MV-4-11 (cell line): ENCODE data around the gene ZNF879.
A peak's percentile ranks its signal among the peaks of the same experiment; 100 is the strongest.

Experiments
- DNase-seq: peaks from one replicate; lab custom pipeline; 2025; lab: John Stamatoyannopoulos, UW

Gene ZNF879

DNA sequence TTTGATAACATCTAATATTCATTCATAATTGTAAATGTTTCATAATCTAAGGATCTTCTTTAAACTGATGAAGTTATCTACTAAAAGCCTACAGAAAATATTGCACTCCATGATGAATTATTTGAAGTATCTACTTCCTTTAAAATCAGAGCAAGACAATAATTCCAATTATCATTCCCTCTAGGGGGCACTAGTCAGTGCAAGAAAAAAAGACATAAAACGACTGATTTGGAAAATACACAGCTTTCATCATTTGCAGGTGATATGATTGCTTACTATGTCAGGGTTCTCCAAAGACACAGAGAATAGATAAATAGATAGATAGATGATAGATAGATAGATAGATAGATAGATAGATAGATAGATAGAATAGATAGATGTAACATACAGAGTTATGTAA, 14.9 kb upstream of the ZNF879 start:
- no peak for DNase-seq

GRCh38 chr5:179033004-179033580, 9.5 kb downstream of the ZNF879 start:
- DNase-seq = no peak

- no peak for DNase-seq
Observed at GRCh38 chr5:179044765-179045164, 21.2 kb downstream of the ZNF879 start.

- no peak for DNase-seq
Observed at GRCh38 chr5:179051784-179052183, 28.2 kb downstream of the ZNF879 start.

DNA sequence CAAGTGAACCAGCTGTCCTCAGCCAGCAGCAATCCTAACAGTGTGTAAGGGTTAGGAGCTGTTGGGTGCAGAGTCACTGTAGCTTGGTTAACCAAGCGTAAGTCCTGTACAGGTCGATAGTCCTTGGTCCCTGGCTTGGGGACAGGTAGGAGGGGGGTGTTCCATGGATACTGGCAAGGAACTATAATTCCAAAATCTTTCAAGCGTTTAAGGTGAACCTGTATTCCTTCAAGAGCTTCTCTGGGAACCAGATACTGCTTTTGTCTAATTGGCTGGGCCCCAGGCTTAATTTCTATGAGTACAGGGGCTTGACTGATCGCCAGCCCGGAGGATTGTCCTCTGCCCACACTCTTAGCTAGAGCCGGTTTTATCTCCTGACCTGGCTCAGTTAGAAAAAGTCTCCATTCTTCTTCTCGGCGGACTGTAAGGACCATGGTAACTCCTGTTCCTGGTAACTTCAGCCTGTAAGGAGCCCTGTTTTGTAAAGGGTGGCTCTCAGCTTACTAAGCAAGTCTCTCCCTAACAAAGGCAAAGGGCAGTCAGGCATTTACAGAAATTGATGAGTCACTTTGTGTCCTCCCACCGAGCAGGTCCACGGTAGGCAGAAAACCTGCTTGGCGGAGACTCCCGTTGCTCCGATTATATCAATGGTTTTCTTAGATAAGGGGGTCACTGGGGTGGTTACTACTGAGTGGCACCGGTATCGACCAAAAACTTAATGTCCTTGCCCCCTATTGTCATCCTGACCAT, 30.6 kb downstream of the ZNF879 start:
- DNase-seq = no peak

- no peak for DNase-seq
Observed at GRCh38 chr5:179054876-179055275, 31.3 kb downstream of the ZNF879 start.

DNA sequence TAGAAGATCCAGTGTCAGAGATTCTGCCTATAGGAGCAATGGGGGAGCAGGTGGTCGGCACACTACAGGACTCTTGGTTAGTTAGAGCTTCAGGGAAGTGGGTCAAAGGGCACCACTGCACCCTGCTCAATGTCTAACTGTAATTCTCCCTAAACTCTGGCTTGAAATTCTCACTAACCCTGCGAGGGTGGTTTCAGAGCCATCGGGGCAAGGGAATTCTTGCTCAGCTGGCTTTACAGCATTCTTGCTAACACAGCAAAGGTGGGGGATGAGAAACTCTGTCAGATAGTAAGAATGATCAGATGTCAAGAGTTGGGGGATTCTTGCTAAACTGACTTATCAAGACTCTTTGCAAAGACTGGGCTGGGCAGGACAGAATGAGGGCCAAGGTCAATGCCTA, 31.8 kb downstream of the ZNF879 start:
- DNase-seq = no peak

- no peak for DNase-seq
Observed at GRCh38 chr5:179055841-179056240, 32.2 kb downstream of the ZNF879 start.

DNA sequence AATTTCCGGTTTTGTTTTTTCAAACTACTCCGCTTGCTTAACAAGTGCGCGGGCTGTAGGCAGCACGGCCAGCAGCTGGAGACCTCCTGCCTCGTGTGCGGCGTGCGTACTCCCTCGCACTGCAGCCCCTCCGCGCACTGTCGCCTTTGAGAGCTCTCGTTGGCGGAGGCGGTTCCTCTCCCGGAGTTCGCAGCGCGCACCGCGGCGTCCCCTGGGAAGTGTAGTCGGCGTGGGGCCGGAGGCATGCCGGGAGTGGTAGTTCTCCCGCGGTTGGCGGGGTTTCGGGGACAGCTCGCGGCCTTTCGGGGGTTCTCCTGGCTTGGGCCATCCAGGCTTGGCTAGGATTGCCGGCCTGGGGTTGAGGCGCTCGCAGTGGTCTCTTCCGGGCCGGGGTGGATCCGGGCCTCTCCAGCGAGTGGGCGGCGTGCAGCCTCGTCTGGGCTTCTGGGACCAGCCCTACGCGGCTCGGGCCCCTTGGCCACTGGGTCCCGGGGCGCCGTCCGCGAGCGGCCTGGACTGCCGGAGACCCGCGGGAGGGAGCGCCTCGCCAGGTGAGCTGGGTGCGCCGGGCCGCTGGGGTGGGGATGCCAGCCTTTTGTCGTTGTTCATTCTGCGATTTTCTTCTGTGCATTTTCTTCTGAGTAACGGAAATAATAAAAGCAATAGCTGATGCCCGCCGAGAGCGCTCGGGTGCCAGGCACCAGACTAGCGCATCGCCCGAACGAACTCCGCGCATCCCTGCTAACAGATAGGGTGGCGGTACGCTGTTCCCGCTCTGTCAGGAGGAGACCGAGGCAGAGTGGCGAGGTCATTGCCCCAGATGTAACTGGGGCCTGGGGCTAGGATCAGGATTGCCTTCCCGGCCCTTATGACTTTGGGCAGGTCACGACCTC, 36.8 kb downstream of the ZNF879 start, which contains the start of gene ZNF354C:
Gene ZNF354C, plus strand, starts transcription at position 258 of the 893 bp plus-strand sequence. CDS start 1,696 bp downstream, outside the sequence.
- DNase-seq = peak; percentile 17

DNA sequence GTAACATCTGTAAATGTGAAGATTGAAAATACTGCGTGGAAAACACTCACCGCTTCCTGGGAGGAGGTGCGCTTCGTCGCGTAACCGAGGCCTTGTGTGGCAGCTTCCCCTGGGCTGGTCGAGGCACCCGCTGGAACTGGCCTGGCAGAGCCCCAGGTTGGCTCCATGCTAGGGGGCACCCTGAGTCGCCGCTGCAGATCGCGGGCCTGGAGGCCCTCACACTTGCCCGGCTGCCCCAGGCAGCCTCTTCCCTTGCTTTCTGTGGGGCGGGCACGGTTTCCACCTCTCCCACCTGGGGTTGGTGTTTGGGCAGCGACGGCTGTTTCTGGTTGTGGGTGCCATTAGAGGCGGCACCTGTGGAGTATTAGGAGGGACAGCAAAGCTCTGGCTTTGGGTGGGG, 37.4 kb downstream of the ZNF879 start:
- DNase-seq = no peak

DNA sequence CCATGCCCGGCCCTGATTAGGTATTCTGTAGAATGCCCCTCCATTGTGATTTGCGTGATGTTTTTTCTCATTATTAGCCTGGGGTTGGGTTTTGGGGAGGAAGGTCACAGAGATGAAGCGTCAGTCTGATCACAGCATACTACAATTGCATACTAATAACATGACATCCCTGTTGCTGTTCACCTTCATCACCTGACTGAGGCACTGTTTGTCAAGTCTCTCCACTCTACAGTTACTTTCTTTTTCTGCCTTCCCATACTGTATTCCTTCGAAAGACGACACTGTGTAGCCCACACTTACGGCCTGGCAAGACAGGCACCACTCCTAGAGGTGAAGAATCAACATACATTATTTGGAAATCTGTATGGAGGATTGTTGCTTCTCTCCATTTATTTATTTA, 42.1 kb downstream of the ZNF879 start:
- DNase-seq = no peak

GRCh38 chr5:179079165-179079987, 55.8 kb downstream of the ZNF879 start:
- no peak for DNase-seq

- DNase-seq = no peak
Observed at GRCh38 chr5:179080724-179081123, 57.1 kb downstream of the ZNF879 start.
